Endothelial cell of umbilical vein (primary cell): ENCODE measurements around the gene SHLD2.

Experiments used
- CTCF ChIP-seq, 2 donors: IDR thresholded peaks; 1 replicate in 1 of 2; 2 replicates in 1 of 2; pipeline ENCODE4 v1.5.1; 2011; ENCODE audit warnings: low read length in 2 of 2, mild to moderate bottlenecking in 2 of 2, moderate library complexity in 2 of 2, control low read depth in 1 of 2, inconsistent platforms in 1 of 2, low read depth in 1 of 2; ENCODE audit not compliant: insufficient read depth in 1 of 2; ENCODE audit errors: extremely low read depth in 1 of 2
- EZH2 ChIP-seq: IDR thresholded peaks from 2 replicates; pipeline ENCODE4 v1.6.1; 2012; ENCODE audit warnings: borderline replicate concordance, low read depth, mild to moderate bottlenecking, moderate library complexity, low read length, inconsistent platforms; ENCODE audit not compliant: severe bottlenecking
- FOS ChIP-seq: IDR thresholded peaks from 2 replicates; pipeline ENCODE4 v1.6.1; 2011; ENCODE audit warnings: mild to moderate bottlenecking, low read length, moderate library complexity, borderline replicate concordance; ENCODE audit not compliant: insufficient read depth
- GATA2 ChIP-seq: IDR thresholded peaks from 2 replicates; pipeline ENCODE4 v1.7.0; 2011; ENCODE audit warnings: low read depth, mild to moderate bottlenecking, moderate library complexity, mixed read lengths, low read length; ENCODE audit not compliant: insufficient read length, insufficient read depth
- JUN ChIP-seq: IDR thresholded peaks from 2 replicates; pipeline ENCODE4 v1.6.1; 2011; ENCODE audit warnings: borderline replicate concordance, low read depth; ENCODE audit not compliant: insufficient read length, insufficient read depth
- MAX ChIP-seq: IDR thresholded peaks from 2 replicates; pipeline ENCODE4 v1.6.1; 2011; ENCODE audit not compliant: insufficient read depth, insufficient read length
- MYC ChIP-seq: IDR thresholded peaks from one replicate; pipeline ENCODE4 v1.6.1; 2011; ENCODE audit warnings: mild to moderate bottlenecking, low read depth, low read length
- POLR2A ChIP-seq: IDR thresholded peaks from 2 replicates; pipeline ENCODE4 v1.6.1; 2012; ENCODE audit warnings: low read depth, mild to moderate bottlenecking, control low read depth, low read length
- POLR2AphosphoS5 ChIP-seq: IDR thresholded peaks from 2 replicates; pipeline ENCODE4 v1.6.1; 2012; ENCODE audit warnings: low read depth, mild to moderate bottlenecking, control low read depth, low read length, moderate library complexity; ENCODE audit not compliant: insufficient read depth

GRCh38 chr10:87060280-87060928 is 34.6 kb upstream of the SHLD2 start:
- TF ChIP-seq EZH2 (no peak), JUN (no peak), CTCF (IDR thresholded peaks at IDR 0.05; ENCODE audit: extremely low read depth in 1 of 2, insufficient read depth in 1 of 2, low read depth in 1 of 2, low read length in 2 of 2) (no peak), FOS (no peak), POLR2A (no peak), GATA2 (no peak), MAX (no peak), POLR2AphosphoS5 (no peak), MYC (no peak)
